Smooth muscle cell (in vitro differentiated cells): ENCODE measurements around the gene ROBO3. TPM values are rescaled to one million over a fixed set of nuclear protein-coding genes. Genes with fewer than 3 reads are reported as not detected.

Experiments used
- DNase-seq: peaks from one replicate; lab custom pipeline; 2025; ENCODE audit not compliant: unreplicated experiment; lab: John Stamatoyannopoulos, UW
- H2AFZ ChIP-seq: fragments of 200-600 bp; sonication (generic); 2 replicates; pipeline ENCODE4 v1.6.0; 2016; ENCODE audit warnings: antibody characterized with exemption, low read depth, mild to moderate bottlenecking
- H3F3A ChIP-seq: fragments of 200-600 bp; sonication (generic); 2 replicates; pipeline ENCODE4 v1.6.0; 2017; ENCODE audit warnings: antibody characterized with exemption, low read depth
- H3K27ac ChIP-seq: fragments of 200-600 bp; sonication (generic); 2 replicates; pipeline ENCODE4 v1.5.1; 2016; ENCODE audit warnings: low read depth, mild to moderate bottlenecking
- H3K27me3 ChIP-seq: fragments of 200-600 bp; sonication (generic); 2 replicates; pipeline ENCODE4 v1.6.1; 2016; ENCODE audit warnings: low read depth, mild to moderate bottlenecking
- H3K36me3 ChIP-seq: fragments of 200-600 bp; sonication (generic); 2 replicates; pipeline ENCODE4 v1.5.1; 2016; ENCODE audit warnings: low read depth
- H3K4me1 ChIP-seq: fragments of 200-600 bp; sonication (generic); 2 replicates; pipeline ENCODE4 v1.5.1; 2016; ENCODE audit warnings: low read depth
- H3K4me2 ChIP-seq: fragments of 200-600 bp; sonication (generic); 2 replicates; pipeline ENCODE4 v1.6.0; 2016; ENCODE audit warnings: mild to moderate bottlenecking
- H3K4me3 ChIP-seq: fragments of 200-600 bp; sonication (generic); 2 replicates; pipeline ENCODE4 v1.5.1; 2016; ENCODE audit warnings: mild to moderate bottlenecking
- H3K79me2 ChIP-seq: fragments of 200-600 bp; sonication (generic); 2 replicates; pipeline ENCODE4 v1.6.0; 2016; ENCODE audit warnings: low read depth, mild to moderate bottlenecking
- H3K9ac ChIP-seq: fragments of 200-600 bp; sonication (generic); 2 replicates; pipeline ENCODE4 v1.6.0; 2016; ENCODE audit warnings: low read depth
- H3K9me3 ChIP-seq: fragments of 200-600 bp; sonication (generic); replicated peaks from 2 replicates; pipeline ENCODE4 v1.5.1; 2016; ENCODE audit warnings: low read depth
- H4K20me1 ChIP-seq: fragments of 200-600 bp; sonication (generic); 2 replicates; pipeline ENCODE4 v1.6.0; 2016; ENCODE audit warnings: low read depth
- CTCF ChIP-seq: fragments of 200-600 bp; sonication (generic); IDR thresholded peaks from 2 replicates; pipeline ENCODE4 v1.5.1; 2017; ENCODE audit warnings: borderline replicate concordance, mild to moderate bottlenecking, antibody characterized with exemption; ENCODE audit not compliant: insufficient read depth, poor library complexity, severe bottlenecking
- WGBS: methylation state at CpG from one replicate; pipeline ENCODE4 v1.1.7; 2016; ENCODE audit warnings: low lambda C conversion rate; 5-methylcytosine and 5-hydroxymethylcytosine counted together
- polyA plus RNA-seq: library from polyadenylated mRNA; unstranded; fragments of >200 nt; fragmentation: Nextera tagmentation; extraction: Ambion mirVana; gene quantifications from 2 replicates; pipeline ENCODE4 v1.2.1, GENCODE V29; 2016
- total RNA-seq: library from RNA; depleted of rRNA; stranded (reverse); fragments of >200 nt; gene quantifications from 2 replicates; pipeline ENCODE4 v1.2.3, GENCODE V29; 2014

ROBO3 gene
- total and polyA plus RNA-seq, 2 experiments from 2014 or later: 8.9 to 12.8 TPM

- H3K36me3 ChIP-seq: no peaks in the 10 kb centered on the region
- TF ChIP-seq CTCF: peak; percentile 66
- no peaks in the 10 kb centered on the region for H3F3A ChIP-seq
- 2% methylated on average over 60 of the region's 69 CpGs for WGBS
- H3K79me2 ChIP-seq: no peaks in the 10 kb centered on the region
- H3K4me2 ChIP-seq: peak overlapping the region; percentile 81
- H3K4me3 ChIP-seq: peak overlapping the region; percentile 59
- H4K20me1 ChIP-seq: no peaks in the 10 kb centered on the region
- H2AFZ ChIP-seq: peak overlapping the region; percentile 67
- peak; percentile 93 for DNase-seq
- H3K9ac ChIP-seq: peak overlapping the region; percentile 69
- peak overlapping the region; percentile 56 for H3K27ac ChIP-seq
- H3K27me3 ChIP-seq: peaks cover 48% of the 10 kb centered on the region
- H3K9me3 ChIP-seq: no peaks in the 10 kb centered on the region
- H3K4me1 ChIP-seq: no peaks in the 10 kb centered on the region
Observed at GRCh38 chr11:124875943-124876817, 10.9 kb downstream of the ROBO3 start.

GRCh38 chr11:124876818-124877630 lies 11.8 kb downstream of the ROBO3 start:
- no peak overlapping the region for H3K9ac ChIP-seq
- no peak for DNase-seq
- WGBS: 51% methylated on average over 29 of the region's 30 CpGs
- H3K27me3 ChIP-seq: peaks cover 40% of the 10 kb centered on the region
- H2AFZ ChIP-seq: peak overlapping the region; percentile 67
- H3K9me3 ChIP-seq: no peaks in the 10 kb centered on the region
- no peaks in the 10 kb centered on the region for H3K4me1 ChIP-seq
- no peaks in the 10 kb centered on the region for H3F3A ChIP-seq
- no peaks in the 10 kb centered on the region for H3K36me3 ChIP-seq
- H3K4me3 ChIP-seq: peak overlapping the region; percentile 59
- H3K79me2 ChIP-seq: no peaks in the 10 kb centered on the region
- peak overlapping the region; percentile 81 for H3K4me2 ChIP-seq
- no peak overlapping the region for H3K27ac ChIP-seq
- H4K20me1 ChIP-seq: no peaks in the 10 kb centered on the region
- no peak for TF ChIP-seq CTCF

GRCh38 chr11:124877631-124877909 lies 12.3 kb downstream of the ROBO3 start:
- no peak overlapping the region for H3K4me3 ChIP-seq
- WGBS: 76% methylated on average over 10 of the region's 10 CpGs
- H3K27me3 ChIP-seq: peaks cover 34% of the 10 kb centered on the region
- no peaks in the 10 kb centered on the region for H3K9me3 ChIP-seq
- H3F3A ChIP-seq: no peaks in the 10 kb centered on the region
- H3K79me2 ChIP-seq: no peaks in the 10 kb centered on the region
- no peaks in the 10 kb centered on the region for H4K20me1 ChIP-seq
- no peak for DNase-seq
- no peak overlapping the region for H3K9ac ChIP-seq
- no peak for TF ChIP-seq CTCF
- no peak overlapping the region for H3K27ac ChIP-seq
- H3K4me2 ChIP-seq: peak overlapping the region; percentile 81
- no peaks in the 10 kb centered on the region for H3K4me1 ChIP-seq
- no peaks in the 10 kb centered on the region for H3K36me3 ChIP-seq
- H2AFZ ChIP-seq: no peak overlapping the region
